NCI-H526 (cell line): ENCODE results near the gene SIGLEC10.
"Not testable (repeated sequence)": the region's sequence is repeated elsewhere in the genome, so short reads cannot be mapped to it uniquely, and the experiment has no call there.

Experiments
- DNase-seq, 2 experiments: peaks; one replicate each; lab custom pipeline; 2025; lab: John Stamatoyannopoulos, UW

Gene SIGLEC10, protein sequence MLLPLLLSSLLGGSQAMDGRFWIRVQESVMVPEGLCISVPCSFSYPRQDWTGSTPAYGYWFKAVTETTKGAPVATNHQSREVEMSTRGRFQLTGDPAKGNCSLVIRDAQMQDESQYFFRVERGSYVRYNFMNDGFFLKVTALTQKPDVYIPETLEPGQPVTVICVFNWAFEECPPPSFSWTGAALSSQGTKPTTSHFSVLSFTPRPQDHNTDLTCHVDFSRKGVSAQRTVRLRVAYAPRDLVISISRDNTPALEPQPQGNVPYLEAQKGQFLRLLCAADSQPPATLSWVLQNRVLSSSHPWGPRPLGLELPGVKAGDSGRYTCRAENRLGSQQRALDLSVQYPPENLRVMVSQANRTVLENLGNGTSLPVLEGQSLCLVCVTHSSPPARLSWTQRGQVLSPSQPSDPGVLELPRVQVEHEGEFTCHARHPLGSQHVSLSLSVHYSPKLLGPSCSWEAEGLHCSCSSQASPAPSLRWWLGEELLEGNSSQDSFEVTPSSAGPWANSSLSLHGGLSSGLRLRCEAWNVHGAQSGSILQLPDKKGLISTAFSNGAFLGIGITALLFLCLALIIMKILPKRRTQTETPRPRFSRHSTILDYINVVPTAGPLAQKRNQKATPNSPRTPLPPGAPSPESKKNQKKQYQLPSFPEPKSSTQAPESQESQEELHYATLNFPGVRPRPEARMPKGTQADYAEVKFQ

DNA sequence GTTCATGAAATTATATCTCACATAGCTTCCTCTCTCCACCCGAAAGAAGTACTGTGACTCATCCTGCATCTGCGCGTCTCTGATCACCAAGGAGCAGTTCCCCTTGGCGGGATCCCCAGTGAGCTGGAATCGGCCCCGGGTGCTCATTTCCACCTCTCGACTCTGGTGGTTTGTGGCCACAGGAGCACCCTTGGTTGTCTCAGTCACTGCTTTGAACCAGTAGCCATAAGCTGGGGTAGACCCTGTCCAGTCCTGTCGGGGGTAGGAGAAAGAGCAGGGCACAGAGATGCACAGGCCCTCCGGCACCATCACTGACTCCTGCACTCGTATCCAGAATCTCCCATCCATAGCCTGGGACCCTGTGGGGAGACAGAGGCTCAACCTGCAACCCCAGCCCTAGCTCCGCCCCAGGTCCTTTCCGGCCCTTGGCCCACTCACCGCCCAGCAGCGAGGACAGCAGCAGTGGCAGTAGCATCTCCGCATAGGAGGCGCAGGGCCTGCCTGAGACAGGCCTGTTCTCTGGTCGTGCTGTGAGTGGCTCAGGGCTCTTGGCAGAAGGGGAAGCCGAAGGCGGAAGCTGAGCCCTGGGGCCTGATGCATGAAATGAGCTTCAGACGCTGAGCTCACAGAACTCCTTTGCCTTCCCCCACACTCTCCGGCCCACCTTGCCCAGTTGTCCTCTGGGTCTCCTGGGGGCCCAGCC is at the start of gene SIGLEC10:
TSS of gene SIGLEC10 (minus strand) at position 536 of the 703 bp plus-strand sequence. CDS start at position 475, 61 bp downstream.
- peak in 1 of 2 experiments; percentile 13 for DNase-seq

DNA sequence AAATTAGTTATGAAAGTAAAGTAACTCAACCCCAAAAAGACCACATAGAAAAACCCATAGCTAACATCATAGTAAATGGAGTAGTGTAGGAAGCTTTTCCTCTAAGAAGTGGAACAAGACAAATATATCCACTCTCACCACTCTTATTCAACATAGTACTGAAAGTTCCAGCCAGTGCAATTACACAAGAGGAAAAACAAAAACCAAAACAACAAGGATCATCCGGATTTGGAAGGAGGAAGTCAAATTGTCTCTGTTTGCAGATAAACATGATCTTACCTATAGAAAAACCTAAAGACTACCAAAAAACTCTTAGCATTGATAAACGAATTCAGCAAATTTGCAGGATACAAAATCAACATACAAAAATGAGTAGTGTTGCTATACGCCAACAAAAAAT is 49.3 kb upstream of the SIGLEC10 start:
- DNase-seq = no peak

- DNase-seq = not testable (repeated sequence)
Measured at GRCh38 chr19:51463976-51464581, 46.6 kb upstream of the SIGLEC10 start.

GRCh38 chr19:51462681-51463080 is 45.2 kb upstream of the SIGLEC10 start:
- DNase-seq = no peak

DNA sequence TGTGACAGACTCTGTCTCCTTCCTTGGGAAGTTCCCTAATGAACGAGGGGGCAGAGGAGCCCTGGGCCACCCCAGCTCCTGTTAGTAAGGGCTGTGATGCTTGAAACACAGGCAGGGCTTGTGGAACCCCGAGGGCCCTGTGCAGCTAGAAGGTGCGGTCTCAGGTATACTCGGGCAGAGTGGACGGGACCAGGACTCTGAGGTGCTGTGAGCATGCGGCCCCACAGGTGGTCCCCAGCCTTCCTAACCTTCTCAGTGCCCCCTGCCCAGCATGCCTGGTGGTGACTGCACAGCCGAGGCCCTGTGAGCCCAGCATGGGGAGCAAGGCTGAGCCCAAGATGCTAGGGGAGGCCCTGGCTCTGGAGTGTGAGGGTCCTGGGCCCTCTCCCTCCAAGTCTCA is 44.8 kb upstream of the SIGLEC10 start:
- no peak for DNase-seq

- no peak for DNase-seq
Measured at GRCh38 chr19:51461723-51462161, 44.3 kb upstream of the SIGLEC10 start.

DNA sequence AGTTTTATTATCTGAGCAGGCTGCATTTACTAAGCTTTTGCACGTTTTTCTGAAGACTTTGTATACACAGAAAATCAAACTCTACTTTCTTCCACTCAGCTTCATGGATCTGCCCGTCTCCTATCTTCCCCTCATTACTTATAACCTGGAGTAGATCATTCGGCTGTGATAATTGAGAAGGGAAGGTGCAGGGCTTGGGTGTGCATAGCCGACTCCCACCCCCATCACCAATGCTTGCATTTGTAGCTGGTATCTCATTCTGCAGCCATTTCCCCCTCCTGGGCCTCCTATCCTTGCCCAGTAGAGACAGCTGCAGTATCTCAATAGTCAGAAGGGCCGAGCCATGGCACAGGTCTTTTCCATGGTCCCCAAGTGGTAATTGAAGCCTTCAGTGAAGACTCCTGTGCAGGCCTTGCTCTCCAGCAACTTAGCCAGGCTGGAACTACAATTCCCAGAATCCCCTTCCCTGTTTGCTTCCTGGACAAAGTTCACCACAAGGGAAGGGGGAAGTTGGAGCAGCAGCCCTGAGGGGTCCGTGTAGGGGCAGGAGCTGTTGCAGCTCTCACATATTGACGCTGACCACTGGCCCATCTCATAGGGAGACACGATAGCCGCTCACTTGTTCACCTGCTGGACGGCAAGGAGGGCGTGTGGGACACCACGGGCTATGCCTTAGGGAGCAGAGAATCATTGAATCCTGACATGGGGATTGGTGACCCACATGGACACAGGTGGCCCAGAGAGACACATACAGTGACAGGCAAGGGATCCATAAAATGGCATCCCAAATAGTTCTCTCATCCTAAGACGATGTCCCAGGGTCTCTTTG is 42.9 kb upstream of the SIGLEC10 start:
- peak in 1 of 2 experiments; percentile 51 for DNase-seq

- no peak for DNase-seq
Measured at GRCh38 chr19:51458899-51459505, 41.6 kb upstream of the SIGLEC10 start.

DNA sequence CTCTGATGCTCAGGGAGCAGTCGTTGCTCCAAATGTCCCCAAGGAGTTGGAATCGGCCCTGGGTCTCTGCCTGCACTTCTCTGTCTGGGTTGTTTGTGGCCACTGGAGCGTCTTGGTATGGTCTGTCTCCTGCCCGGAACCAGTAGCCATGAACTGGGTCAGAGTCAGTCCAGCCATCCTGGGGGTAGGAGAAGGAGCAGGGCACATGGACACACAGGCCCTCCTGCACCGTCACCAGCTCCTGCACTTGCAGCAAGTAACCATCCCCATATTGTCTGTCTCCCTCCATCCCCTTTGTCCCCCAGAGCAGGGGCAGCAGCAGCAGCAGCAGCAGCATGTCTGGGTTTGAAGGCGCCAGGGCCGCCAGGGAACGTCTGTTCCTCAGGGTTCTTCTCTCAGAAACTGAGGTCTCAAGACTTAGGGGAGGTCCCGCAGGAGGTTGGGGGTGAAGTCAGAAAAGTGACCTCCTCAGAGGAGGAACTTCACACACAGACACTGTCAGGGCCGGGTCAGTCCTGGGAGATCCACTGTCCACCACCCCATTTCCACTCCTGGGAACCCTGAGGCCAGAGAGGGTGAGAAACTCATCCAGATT is 40.7 kb upstream of the SIGLEC10 start, which contains the start of gene SIGLEC8:
TSS of gene SIGLEC8 (minus strand) at position 404 of the 595 bp plus-strand sequence. CDS start at position 337, 67 bp downstream.
- DNase-seq = no peak

DNA sequence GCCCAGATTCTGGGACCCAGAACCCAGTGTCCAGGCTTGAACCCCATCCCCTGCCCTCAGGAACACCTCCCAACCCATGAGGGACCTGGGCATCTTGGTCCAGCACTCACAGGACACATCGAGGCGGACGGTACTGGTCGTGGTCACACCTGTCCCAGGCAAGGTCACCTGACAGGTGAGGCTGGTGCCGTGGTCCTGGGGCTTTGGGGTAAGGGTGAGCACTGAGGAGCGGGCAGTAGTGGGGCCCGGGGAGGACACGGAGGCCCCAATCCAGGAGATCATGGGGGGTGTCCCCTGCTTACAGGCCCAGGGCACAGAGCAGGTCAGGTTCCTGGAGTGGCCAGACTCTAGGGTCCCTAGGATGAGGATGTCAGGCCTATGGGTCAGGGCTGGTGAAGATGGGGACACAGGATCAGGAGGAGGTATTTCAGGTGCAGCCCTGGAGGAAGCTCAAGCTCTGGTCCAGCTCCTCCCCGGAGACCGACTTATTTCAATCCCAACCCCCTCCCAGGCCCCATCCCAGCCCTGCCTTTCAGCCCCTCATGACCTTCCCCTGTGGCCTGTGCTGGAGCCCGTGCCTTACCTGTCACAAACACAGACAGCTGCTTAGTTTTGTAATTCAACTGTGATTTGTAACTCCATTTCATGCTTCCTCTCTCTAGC is 40.0 kb upstream of the SIGLEC10 start:
- DNase-seq = no peak

DNA sequence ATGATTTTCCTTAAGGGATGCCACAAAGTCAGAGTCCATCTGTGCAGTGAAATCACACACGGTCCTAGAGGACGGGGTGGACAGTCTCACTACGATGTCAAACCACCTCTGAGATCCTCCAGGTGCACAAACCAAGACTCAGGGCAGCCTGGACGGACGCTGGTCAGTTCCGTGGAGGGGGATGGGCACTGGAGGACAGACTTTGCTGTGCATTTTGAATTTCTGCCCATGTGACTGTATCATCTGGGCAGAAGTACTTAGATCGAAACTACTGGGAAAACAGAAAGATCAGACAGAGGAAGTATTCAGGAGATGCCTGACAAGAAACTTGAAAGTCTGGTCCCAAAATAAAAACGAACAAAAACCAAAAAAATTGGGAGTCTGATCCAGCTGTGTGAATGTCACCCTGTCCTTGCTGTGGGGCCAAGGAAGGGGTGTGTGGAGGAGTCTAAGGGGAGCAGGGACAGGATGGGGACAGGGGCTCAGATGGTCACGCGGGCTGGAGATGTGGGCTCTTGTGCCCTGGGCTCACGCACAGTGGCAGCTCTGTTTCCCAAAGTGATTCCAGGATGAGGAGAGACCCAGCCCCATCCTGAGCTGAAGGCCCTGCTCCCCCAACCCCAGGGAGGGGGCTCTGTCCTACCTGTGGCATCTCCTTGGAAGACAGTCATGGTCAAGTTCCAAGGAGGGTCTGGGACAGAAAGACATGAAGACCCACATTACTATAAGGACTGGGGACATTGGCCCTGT is 39.3 kb upstream of the SIGLEC10 start:
- DNase-seq = no peak

GRCh38 chr19:51450730-51451307 is 33.4 kb upstream of the SIGLEC10 start:
- DNase-seq = no peak

- DNase-seq = no peak
Measured at GRCh38 chr19:51448411-51449016, 31.1 kb upstream of the SIGLEC10 start.

DNA sequence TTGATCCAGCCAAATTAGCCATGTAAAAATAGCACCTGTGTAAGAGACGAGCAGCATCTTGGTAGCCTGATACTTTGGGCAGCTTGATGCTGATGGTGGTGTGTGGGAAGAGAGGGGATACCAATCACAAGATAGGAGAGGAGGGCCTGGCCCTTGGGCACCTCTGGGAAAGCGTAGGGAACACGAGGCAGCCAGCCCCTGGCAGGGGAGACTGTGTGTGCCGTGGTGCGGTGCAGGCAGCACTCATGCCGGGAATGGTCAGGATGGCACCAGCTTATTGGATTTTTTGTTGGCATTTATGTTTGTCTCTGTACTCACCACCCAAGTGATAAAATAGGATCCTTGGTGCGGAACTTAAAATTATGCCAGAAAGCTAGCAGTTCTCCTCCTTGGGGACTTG is 30.6 kb upstream of the SIGLEC10 start:
- DNase-seq = no peak

DNA sequence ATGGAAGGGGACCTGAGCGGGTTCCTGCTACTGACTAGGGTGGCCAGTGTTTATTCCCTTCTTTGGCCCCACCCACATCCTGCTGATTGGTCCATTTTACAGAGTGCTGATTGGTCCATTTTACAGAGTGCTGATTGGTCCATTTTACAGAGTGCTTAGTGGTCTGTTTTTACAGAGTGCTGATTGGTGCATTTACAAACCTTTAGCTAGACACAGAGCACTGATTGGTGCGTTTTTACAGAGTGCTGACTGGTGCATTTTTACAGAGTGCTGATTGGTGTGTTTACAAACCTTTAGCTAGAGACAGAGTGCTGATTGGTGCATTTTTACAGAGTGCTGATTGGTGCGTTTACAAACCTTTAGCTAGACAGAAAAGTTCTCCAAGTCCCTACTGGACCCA is 30.1 kb upstream of the SIGLEC10 start:
- DNase-seq = not testable (repeated sequence)

- DNase-seq = no peak
Measured at GRCh38 chr19:51441410-51442390, 24.3 kb upstream of the SIGLEC10 start.

GRCh38 chr19:51440846-51441409 is 23.5 kb upstream of the SIGLEC10 start:
- DNase-seq = no peak
